Thymus (tissue), 11 donors: ENCODE measurements around the gene KCNQ1. TPM values are rescaled to one million over a fixed set of nuclear protein-coding genes. Genes with fewer than 3 reads are reported as not detected.

Experiments
- DNase-seq, 9 donors: peaks; one replicate each; pipeline ENCODE4 v3.0.0-alpha.2; 2013; ENCODE audit warnings: low spot score in 9 of 9, low read depth in 6 of 9, missing footprints in 1 of 9
- H3K27ac ChIP-seq, 2 donors: one replicate each; pipeline ENCODE4 v1.5.1; 2013; ENCODE audit warnings: control low read depth in 1 of 2, low read depth in 1 of 2, low read length in 1 of 2, mild to moderate bottlenecking in 1 of 2, moderate library complexity in 1 of 2
- H3K27me3 ChIP-seq, 2 donors: one replicate each; pipeline ENCODE4 v1.5.1; 2013; ENCODE audit warnings: low read length in 1 of 2; ENCODE audit not compliant: control insufficient read depth in 2 of 2, insufficient read depth in 1 of 2
- H3K36me3 ChIP-seq, 2 donors: one replicate each; pipeline ENCODE4 v1.5.1; 2013; ENCODE audit warnings: low read length in 1 of 2, mild to moderate bottlenecking in 1 of 2, moderate library complexity in 1 of 2; ENCODE audit not compliant: control insufficient read depth in 2 of 2, insufficient read depth in 2 of 2
- H3K4me1 ChIP-seq, 2 donors: one replicate each; pipeline ENCODE4 v1.5.1; 2013; ENCODE audit warnings: low read length in 2 of 2; ENCODE audit not compliant: control insufficient read depth in 2 of 2, insufficient read depth in 2 of 2
- H3K4me3 ChIP-seq, 2 donors: one replicate each; pipeline ENCODE4 v1.5.1; 2013; ENCODE audit warnings: low read length in 2 of 2, control low read depth in 1 of 2, mild to moderate bottlenecking in 1 of 2
- H3K9me3 ChIP-seq, 2 donors: one replicate each; pipeline ENCODE4 v1.5.1; 2013; ENCODE audit warnings: low read length in 1 of 2, mild to moderate bottlenecking in 1 of 2; ENCODE audit not compliant: control insufficient read depth in 2 of 2, insufficient read depth in 1 of 2
- WGBS: extraction: QIAGEN DNeasy Blood & Tissue Kit; methylation state at CpG from one replicate; pipeline ENCODE4 v1.1.7; 2013; 5-methylcytosine and 5-hydroxymethylcytosine counted together
- polyA plus RNA-seq: library from polyadenylated mRNA; stranded (reverse); fragments of 200-250 nt; gene quantifications from one replicate; pipeline ENCODE4 v1.2.3, GENCODE V29; 2013
- total RNA-seq: library from RNA; stranded (reverse); fragments of 120-200 nt; gene quantifications from one replicate; pipeline ENCODE4 v1.2.4, GENCODE V29; 2013
- donor health status: healthy.

The KCNQ1 gene
- total and polyA plus RNA-seq, 2 donors, result 0.94 to 3.7 TPM

DNA sequence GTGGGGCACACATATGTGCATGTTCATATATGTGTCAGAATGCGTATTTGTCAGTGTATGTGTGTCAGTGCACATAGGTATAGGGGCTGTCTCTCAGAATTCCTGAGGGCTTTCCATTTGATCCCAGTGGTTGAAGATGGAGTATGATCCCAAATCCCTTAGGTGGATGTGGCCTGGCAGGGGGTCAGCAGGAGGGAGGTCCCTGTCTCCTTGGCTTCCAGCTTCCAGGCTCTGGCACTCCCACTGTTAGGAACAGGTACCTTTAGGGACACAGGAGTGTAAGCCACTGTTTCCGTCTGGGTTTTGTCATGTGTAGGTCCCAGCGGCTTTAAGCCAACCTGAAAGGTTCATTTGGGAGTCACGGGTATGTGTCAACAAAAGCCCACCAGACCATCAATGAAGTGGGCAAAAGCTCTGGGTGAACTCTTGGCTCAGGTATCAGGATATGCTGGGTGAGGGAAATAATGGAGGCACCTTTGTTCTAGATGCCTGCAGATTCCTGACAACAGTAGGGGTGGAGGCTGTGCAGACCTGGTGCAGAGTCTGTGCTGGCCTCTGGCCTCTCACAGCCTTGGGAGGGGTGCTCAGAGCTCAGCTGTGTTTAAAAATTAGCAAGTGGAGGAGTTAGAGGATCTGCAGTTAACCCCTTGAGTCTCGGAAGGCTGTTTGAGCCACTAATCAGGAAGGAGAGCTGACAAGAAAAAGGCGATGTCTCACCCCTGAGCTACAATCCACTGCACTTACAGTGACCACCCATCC, 246.0 kb downstream of the KCNQ1 start:
- no peaks in the 10 kb centered on the region for H3K27me3 ChIP-seq
- no peak overlapping the region for H3K4me3 ChIP-seq
- H3K27ac ChIP-seq, result no peak overlapping the region
- WGBS, result 97% methylated on average over 6 of the region's 6 CpGs
- no peak for DNase-seq
- H3K36me3 ChIP-seq, result no peaks in the 10 kb centered on the region
- H3K4me1 ChIP-seq, result peaks cover 0 to 14% of the 10 kb centered on the region in 2 donors
- no peaks in the 10 kb centered on the region for H3K9me3 ChIP-seq

GRCh38 chr11:2691355-2691761, 246.6 kb downstream of the KCNQ1 start:
- Histone ChIP-seq H3K27me3 (no peaks in the 10 kb centered on the region), H3K4me1 (peaks cover 0 to 14% of the 10 kb centered on the region in 2 donors), H3K27ac (no peak overlapping the region), H3K4me3 (no peak overlapping the region), H3K36me3 (no peaks in the 10 kb centered on the region), H3K9me3 (no peaks in the 10 kb centered on the region)
- 95% methylated on average over 3 of the region's 3 CpGs for WGBS
- no peak for DNase-seq

- Histone ChIP-seq H3K4me1 (peaks cover 0 to 14% of the 10 kb centered on the region in 2 donors), H3K4me3 (no peak overlapping the region), H3K27me3 (no peaks in the 10 kb centered on the region), H3K27ac (no peak overlapping the region), H3K9me3 (no peaks in the 10 kb centered on the region), H3K36me3 (no peaks in the 10 kb centered on the region)
- peak in 1 of 9 donors; percentile 25 for DNase-seq
- 95% methylated on average over 3 of the region's 3 CpGs for WGBS
These were observed 247.4 kb downstream of the KCNQ1 start for GRCh38 chr11:2691991-2692875.

- no peak overlapping the region for H3K27ac ChIP-seq
- no peak for DNase-seq
- peaks cover 0 to 12% of the 10 kb centered on the region in 2 donors for H3K4me1 ChIP-seq
- H3K4me3 ChIP-seq, result no peak overlapping the region
- WGBS, result 93% methylated on average over 18 of the region's 18 CpGs
- H3K27me3 ChIP-seq, result peaks cover 0 to under 1% of the 10 kb centered on the region in 2 donors
- no peaks in the 10 kb centered on the region for H3K36me3 ChIP-seq
- no peaks in the 10 kb centered on the region for H3K9me3 ChIP-seq
These were observed 248.8 kb downstream of the KCNQ1 start for GRCh38 chr11:2693271-2694261.

GRCh38 chr11:2694495-2694894, 249.7 kb downstream of the KCNQ1 start:
- no peak overlapping the region for H3K4me3 ChIP-seq
- H3K27me3 ChIP-seq, result peaks cover 0 to 7% of the 10 kb centered on the region in 2 donors
- no peak overlapping the region for H3K27ac ChIP-seq
- peaks cover 0 to 8% of the 10 kb centered on the region in 2 donors for H3K9me3 ChIP-seq
- peaks cover 0 to 16% of the 10 kb centered on the region in 2 donors for H3K4me1 ChIP-seq
- H3K36me3 ChIP-seq, result no peaks in the 10 kb centered on the region
- 91% methylated on average over 7 of the region's 7 CpGs for WGBS
- no peak for DNase-seq

DNA sequence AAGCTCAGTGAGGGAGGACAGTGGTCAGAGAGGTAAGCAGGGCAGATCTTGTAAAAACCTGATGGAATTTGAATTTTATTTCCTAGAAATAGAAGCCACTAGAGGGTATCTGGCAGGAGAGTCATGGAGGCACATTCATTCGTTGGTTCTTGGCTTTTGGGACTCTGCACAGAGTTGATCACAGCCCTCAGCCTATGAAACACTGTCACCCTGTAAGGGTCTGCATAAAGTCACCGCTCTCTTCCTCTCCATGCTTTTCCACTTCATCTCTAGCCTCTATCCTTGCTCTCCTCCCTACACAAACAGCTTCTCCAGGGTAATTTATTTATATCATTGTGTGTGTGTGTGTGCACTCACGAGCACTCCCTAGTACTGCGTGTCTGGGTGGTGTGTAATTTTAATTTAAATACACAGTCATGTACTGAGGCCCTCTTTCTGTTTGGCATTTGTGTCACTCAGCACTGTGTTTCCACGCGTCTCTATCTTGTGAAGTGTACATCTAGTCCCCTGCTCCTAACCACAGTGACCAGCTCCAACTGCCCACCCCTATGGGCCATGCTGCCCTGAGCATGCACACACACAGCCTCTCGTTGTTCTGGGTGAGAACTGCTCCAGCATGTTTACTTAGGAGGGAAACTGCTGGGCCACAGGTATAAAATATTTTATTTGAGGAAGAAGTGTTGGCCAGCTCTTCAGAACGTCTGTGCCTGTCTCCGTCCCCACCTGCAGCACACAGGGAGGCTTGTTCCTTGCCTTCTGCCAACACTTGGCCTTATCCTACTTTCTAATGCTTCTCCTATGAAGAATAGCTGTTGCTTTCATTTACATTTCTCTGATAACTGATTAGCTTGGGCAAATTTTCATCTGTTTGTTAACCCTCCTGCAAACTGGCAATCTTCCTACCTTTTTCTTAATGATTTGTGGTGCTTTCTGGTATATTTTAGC, 250.5 kb downstream of the KCNQ1 start:
- Histone ChIP-seq H3K4me3 (no peak overlapping the region), H3K4me1 (peaks cover 0 to 16% of the 10 kb centered on the region in 2 donors), H3K27me3 (peaks cover 0 to 7% of the 10 kb centered on the region in 2 donors), H3K27ac (no peak overlapping the region), H3K36me3 (no peaks in the 10 kb centered on the region), H3K9me3 (peaks cover 0 to 13% of the 10 kb centered on the region in 2 donors)
- DNase-seq, result no peak
- WGBS, result 97% methylated on average over 9 of the region's 9 CpGs

DNA sequence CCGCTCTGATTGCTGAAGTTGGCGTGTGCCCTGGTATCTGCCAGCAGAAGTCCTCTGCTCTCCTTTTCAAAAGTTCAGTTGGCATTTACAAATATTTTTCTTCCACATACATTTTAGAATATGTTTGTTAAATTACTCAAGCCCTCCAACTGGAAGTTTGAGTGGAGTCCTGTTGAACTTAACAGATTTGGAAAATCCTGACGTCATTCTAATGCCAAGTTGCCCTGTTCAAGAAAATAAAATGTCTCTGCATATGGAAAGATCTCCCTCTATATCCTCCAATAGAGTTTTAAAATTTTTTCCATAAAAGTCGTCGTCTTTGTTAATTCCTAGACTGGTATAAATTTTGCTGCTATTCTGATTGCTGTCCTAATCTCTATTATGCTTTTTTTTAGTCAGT, 251.6 kb downstream of the KCNQ1 start:
- WGBS, result 97% methylated on average over 5 of the region's 5 CpGs

GRCh38 chr11:2697866-2698265, 253.1 kb downstream of the KCNQ1 start:
- H3K36me3 ChIP-seq, result no peaks in the 10 kb centered on the region
- H3K4me3 ChIP-seq, result no peak overlapping the region
- WGBS, result 58% methylated on average over 1 of the region's 1 CpG
- peaks cover 0 to 7% of the 10 kb centered on the region in 2 donors for H3K27me3 ChIP-seq
- no peak overlapping the region for H3K27ac ChIP-seq
- H3K9me3 ChIP-seq, result peaks cover 0 to 13% of the 10 kb centered on the region in 2 donors
- H3K4me1 ChIP-seq, result peaks cover 0 to 27% of the 10 kb centered on the region in 2 donors
- DNase-seq, result no peak

More for the DNA sequence above, 251.6 kb downstream of the KCNQ1 start:
- Histone ChIP-seq H3K4me1 (peaks cover 0 to 24% of the 10 kb centered on the region in 2 donors), H3K36me3 (no peaks in the 10 kb centered on the region), H3K4me3 (no peak overlapping the region), H3K9me3 (peaks cover 0 to 13% of the 10 kb centered on the region in 2 donors), H3K27me3 (peaks cover 0 to 7% of the 10 kb centered on the region in 2 donors), H3K27ac (no peak overlapping the region)
- DNase-seq, result no peak
